Dermis blood vessel endothelial cell (primary cell): ENCODE data around the gene ABCC4. TPM values are rescaled to one million over a fixed set of nuclear protein-coding genes. Genes with fewer than 3 reads are reported as not detected.
"Not testable (repeated sequence)": the region's sequence is repeated elsewhere in the genome, so short reads cannot be mapped to it uniquely, and the experiment has no call there.

ENCODE experiments used
- DNase-seq: peaks from one replicate; pipeline ENCODE4 v3.0.0; 2010
- total RNA-seq: library from RNA; depleted of rRNA; stranded (reverse); fragments of >200 nt; gene quantifications from 2 replicates; pipeline ENCODE4 v1.2.3, GENCODE V29; 2014

The ABCC4 gene
- total RNA-seq, 1 donor from 2014 or later = 6.1 TPM

DNA sequence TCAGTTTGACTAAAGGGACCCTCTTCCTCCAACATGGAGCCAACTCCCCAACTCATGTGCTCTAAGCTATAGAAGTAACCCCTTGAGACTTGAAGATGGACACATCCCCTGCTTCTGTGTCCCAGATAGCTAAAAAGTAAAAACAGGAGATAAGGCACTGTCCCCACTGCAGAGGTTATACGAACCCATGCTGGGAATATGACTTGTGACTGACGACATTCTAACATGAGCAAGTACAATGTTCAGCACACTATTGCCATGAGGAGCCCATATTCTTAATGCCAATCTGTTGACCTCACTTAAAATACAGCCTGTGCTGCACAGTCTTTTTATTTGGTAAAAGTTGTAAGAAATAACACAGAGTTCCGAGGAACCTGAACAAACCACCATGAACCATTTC, 71.4 kb downstream of the ABCC4 start:
- DNase-seq = no peak

DNA sequence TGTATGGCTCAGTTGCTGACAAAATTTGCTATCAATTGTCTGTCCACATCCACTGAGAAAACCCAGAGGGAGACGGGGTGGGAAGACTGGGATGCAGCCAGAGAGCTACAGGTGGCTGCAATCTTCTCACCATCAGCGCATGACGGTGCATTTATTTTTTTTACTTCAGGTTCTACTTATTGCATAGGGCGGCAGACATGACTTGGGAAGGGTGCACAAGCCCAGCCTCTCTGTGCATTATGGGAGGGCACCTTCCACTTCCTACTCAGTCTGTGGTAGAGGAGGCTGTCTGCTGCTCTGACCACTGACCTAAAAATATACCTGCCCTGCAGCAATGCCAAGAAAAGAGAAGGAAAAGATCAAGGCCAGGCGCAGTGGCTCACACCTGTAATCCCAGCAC, 73.1 kb downstream of the ABCC4 start:
- DNase-seq = no peak

DNA sequence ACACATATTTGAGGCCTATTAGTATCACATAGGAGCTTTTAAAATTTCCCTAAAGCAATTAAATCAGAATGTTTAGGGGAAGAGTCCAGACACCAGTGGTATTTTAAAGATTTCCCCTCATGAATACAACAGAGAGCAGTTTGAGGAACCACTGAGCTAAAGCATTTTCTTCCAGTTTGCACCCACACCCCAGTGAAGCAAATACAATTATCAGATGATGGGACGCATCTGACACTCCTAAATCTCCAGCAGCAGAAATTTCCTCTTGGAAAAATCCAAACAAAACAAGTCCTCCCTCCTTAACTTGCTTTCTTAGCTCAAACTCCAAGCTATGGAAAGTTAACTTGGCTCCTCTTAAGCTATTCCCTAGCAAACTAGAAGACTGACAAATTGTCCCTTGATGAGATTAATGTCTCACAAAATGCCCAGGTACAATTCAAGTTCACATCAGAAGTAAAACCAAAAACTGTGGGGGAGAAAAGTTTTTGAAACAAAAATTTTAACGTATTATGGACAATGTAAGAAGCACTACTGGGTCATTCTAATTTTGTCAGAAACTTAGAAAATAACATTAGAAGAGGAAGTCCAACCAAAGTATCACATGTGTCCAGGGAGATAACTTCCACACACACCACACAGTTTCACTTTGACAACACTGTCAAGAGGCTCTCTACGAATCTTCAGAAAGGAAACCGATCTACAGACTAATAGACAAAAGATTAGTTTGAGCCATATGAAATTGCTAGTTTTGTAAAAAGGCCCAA, 74.1 kb downstream of the ABCC4 start:
- DNase-seq = no peak

DNA sequence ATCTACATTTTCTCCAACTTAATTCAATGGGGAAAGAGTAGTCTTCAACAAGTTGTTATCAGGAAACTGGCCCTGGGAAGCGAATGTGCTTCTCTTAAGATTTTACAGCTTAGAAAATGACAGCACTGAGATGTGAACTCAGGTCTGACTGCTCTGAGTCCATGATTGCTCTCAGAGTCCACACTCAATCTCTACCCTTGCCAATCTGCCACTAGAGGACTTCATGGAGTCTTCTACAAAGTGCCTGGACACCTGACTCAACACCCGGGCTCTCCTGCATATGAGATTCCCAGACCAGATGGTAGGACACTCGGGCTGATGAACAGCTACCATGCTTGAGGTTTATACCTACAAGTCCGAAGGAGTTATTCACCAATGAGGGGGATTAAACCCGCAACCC, 74.8 kb downstream of the ABCC4 start:
- DNase-seq = no peak

DNA sequence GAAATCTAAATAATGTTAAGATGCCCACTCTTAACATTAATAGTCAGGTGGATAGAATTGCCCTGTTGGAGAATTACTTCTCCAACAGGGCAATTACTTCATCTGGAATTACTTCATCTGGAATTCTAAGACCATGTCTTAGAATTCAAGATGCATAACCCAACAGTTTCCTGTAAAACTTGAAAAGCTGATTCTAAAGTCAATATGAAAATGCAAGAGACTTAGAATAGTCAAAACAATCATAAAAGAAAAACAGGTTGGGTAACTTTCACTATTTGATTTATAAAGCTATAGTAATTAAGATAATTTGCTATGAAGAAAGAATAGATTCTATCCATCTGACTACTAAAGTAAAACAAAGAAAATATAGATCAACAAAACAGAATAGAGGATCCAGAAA, 75.2 kb downstream of the ABCC4 start:
- no peak for DNase-seq

DNA sequence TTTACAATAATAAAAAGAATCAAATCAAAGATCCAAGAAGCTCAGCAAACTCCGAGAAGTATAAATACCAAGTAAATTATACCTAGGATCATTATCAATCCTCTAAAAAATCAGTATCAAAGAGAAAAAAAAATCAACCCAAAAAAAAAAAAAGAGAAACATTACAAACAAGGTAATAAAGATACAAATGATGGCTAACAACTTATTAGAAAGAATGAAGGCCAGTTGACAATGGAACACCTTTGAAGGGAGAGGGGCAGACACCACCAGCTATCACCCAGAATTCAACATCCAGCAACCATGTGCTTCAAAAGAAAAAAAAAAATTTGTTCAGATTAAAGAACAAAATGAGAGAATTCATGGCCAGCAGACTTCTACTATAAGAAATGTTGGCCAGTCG, 77.2 kb downstream of the ABCC4 start:
- DNase-seq = no peak

DNA sequence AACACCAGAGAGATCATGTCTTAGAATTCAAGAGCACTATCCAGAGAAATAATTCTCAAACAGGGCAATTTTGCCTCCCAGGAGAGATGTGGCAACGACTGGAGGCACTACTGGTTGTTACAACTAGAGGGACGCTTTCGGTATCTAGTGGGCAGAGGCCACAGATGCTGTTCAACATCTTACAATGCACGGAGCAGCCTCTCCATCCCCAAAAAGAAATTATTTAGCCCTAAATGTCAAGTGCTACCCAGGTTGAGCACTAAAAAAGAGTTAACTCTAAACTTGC, 78.6 kb downstream of the ABCC4 start:
- no peak for DNase-seq

DNA sequence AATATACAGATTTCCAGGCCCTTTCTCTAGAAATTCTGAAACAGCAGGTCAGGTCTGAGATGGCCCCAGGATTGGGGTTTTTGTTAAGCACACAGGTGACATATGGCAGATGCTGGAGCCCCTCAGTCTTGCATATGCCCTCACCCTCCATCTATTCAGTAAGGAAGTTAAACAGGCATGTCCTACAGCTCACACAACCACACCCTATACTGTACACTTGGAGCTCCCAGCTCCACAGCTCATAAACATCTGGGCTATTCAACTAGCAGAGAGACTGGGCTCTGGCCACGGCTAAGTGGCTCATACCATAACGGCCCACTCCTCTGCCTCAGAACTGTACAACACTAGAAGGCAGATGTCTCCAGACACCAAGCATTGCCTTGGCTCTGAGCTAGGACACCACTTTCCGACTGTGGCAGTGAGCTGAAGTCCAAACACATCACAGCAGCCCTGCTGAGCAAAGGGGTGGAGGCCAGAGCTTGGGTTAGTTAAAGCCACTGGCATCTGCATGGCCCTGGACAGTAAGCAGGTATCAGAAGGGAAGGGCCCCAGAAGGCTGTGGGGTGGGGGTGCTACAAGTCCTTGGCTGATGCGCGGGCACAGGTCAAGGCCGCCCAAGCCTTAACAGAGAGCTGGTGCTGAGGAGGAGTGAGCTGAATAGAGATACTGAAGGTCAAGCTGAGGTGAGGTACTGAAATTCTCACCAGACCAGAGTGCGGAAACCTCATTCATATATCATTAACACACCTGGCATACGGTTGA, 79.1 kb downstream of the ABCC4 start:
- DNase-seq = no peak

DNA sequence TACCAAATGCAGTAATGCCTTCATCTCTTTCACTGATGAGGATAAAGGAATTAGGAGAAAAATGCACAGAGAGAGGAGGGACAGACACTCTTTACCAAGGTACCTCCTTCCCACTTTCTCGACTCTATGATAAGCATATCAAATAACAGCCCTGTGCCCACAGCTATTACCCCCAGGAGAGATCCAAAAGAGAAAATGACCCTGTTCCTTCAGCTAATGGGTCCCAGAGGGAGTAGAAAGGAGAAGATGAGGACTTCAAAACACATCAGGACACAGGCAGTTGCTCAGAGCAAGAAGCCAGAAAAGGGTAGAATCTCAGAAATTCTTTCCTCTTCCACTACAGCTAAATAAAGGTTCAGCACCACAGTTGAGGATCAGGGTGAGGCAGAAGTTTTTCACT, 80.6 kb downstream of the ABCC4 start:
- DNase-seq = no peak

DNA sequence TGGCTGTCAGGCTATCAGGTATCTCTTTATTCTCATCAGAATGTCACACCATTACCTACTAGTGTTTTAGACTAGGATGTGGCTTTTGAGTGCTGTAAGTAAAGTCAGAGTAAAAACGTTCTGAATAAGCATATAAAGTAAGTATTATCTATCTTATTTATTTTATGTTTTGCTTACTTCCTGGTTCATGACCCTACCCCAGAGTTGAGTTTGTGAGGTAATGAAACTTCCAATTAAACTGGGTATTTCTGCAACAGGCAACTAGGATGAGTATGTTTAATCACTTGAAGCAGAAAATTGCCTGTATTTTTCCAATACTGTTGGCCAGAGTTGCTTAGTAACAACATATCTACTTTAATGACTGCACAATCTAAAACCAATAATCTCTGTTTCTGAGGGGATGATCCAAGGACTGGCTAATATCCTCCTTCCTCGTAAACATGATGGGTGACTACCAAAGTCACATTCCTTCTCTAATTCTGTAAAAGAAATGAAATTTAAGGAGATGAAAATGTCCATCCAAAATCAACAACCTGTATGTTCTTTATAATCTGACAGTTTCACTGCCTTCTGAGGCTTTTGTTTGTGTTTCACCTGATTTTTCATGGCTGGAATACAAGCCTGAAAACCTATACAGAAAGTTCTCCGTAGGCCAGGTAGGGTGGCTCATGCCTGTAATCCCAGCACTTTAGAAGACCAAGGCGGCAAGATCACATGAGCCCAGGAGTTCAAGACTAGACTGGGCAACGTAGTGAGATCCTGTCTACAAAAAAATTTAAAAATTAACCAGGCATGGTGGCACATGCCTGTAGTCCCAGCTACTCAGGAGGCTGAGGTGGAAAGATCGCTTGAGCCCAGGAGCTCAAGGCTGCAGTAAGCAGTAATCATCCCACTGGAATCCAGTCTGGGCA, 83.1 kb downstream of the ABCC4 start:
- DNase-seq = no peak

DNA sequence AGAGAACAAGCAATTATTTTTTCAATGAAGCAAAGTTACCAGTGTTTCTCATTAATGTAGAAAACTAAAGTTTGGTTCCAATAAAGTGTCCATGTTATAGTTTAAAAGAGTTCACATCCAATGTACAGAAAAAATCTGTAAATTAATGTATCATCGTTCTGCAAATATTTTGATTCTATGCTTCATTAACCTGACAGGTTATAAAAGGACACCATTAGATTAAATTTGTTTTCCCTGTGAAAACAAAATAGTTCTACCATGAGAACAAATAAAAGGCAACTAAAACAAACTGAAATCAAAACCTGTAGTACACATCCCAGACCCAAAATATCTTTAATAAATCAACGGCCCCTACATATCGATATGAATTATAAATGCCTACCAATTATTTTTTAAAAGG, 85.1 kb downstream of the ABCC4 start:
- DNase-seq = no peak

DNA sequence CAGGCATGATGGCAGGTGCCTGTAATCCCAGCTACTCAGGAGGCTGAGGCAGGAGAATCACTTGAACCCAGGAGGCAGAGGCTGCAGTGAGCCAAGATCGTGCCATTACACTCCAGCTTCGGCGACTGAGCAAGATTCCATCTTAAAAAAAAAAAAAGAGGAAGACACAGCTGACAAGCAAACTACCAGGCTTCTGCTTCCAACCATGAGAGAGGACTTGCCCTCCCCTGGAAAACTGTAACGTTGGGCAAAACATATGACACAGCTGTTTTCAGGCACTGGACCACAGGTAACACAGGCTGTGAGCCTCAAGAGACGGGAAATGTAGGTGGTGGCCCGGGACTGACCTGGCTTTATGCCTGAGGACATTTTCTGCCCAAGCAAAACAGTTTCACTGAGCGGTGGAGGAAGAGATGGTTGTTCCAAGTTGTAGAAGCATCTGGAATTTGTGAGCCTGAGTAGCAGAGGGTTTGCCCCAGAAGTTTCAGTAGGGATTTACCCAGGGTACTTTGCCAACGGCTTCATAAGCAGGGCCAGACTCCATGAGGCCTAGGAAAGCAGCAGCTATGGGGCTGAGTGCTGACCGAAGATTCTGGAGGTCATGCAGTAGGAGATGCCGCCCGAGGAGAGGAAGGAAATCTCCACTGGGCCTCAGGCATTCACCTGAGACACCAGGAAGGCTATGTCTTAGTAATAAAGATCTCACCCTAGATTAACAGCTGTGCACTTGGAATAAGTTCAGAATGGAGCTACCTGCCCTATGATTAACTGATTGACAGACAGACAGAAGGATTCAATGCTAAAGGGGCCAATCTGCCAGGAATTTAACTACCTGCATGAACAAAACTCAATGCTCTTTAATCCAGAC, 88.0 kb downstream of the ABCC4 start:
- peak; percentile 46 for DNase-seq

DNA sequence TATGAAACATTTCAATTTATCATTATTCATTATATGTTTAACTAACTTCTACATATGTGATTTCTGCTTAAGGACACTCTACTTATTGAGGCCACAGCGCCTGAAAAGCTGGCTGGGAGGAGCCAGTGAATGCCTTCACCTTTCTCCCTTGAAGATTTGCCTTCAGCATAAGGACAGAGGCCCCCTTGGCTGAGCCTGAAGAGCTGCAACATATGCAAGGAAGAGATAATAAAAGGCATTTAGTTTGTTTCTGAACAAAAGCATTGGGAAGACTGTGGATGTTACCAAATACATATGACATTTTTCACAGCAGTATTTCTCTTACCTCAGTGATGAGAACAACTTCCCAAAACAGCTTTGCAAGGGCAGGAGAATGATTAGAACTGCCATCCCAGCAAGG, 92.1 kb downstream of the ABCC4 start:
- no peak for DNase-seq

DNA sequence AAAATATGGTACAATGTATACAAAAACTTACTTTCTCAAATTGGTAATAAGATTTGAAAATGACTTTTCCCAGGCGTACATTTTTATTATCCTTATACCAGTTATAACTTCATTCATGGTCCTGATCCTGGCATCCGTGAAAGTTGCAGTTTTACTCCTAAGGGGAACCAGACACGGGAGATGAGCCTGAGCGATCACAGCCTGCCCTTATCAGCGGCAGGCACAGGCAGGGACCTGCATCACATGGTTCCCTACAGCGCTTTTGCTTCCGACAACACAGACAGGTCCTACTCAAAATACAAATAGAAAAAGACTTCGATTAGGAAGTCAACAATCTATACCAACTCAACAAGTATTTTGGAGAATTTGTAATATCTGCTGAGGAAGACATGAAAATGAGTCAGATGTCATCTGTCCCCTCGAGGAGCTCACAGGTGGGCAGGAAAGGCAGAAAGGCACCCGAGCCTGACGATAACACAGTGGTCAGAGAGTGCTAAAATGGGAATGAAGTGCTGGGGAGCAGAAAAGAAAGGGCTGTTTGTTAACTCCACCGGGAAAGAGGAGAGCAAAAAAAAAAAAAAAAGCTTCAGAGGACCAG, 93.4 kb downstream of the ABCC4 start:
- no peak for DNase-seq

DNA sequence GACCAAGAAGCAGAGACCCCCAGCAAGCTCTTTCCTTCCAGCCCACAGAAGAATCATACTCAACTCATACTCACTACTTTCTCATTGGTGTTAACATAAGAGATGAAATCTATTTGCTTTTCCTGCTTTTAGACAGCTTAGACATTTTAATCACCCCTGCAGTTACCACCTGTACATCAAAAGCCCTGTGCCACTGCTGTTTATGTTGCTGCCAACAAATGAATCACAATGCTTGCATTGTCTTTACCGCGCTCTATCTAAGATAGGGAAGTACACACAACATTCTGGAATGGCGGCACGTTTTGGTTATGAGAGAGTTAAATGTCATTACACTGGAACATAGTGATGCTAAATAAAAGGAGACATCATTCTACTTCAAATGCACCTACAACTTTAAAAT, 95.1 kb downstream of the ABCC4 start:
- DNase-seq = peak; percentile 29

DNA sequence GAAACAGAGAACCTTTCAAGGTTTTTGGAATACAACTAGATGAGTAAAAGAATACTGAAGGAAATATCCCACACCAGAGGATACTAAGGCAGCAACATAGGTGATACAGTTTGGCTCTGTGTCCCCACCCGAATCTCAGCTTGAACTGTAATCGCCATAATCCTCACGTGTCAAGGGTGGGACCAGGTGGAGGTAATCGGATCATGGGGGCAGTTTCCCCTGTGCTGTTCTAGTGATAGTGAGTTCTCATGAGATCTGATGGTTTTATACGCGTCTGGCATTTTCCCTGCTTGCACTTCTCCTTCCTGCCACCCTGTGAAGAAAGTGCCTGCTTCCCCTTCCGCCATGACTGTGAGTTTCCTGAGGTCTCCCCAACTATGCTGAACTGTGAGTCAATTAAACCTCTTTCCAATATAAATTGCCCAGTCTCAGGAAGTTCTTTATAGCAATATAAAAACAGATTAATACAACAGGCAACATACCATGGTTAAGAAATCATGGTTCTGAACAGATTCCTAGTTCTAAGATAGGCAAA, 97.0 kb downstream of the ABCC4 start:
- peak; percentile 63 for DNase-seq

DNA sequence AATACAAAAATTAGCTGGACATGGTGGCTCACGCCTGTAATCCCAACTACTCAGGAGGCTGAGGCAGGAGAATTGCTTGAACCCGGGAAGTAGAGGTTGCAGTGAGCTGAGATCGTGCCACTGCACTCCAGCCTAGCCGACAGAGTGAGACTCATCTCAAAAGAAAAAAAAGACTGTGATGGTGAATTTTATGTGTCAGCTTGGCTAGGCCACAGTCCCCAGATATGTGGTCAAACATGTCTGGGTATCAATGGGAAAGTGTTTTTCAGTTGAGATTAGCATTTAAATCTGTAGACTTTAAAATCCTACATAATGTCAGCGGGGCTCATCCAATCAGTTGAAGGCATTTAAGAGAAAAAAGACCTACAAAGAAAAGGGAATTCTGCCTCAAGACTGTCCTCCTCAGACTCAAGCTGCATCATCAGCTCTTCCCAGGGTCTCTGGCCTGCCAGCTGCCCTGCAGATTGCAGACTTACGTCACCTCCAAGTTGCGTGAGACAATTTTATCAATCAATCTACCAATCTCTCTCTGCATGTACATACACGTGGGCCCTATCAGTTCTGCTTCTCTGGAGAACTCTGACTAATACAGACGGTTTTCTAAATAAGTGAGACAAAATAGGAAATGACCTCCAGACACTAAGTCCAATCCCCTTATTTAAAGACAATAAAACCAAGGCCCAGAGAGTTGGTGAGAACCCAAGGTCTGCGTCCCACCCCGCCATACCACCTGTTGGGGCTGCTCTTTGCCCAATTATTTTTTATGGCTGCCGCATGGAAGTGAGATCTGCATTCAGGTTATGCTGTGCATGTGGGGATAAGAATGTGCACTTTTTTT, 99.2 kb downstream of the ABCC4 start:
- peak; percentile 68 for DNase-seq

DNA sequence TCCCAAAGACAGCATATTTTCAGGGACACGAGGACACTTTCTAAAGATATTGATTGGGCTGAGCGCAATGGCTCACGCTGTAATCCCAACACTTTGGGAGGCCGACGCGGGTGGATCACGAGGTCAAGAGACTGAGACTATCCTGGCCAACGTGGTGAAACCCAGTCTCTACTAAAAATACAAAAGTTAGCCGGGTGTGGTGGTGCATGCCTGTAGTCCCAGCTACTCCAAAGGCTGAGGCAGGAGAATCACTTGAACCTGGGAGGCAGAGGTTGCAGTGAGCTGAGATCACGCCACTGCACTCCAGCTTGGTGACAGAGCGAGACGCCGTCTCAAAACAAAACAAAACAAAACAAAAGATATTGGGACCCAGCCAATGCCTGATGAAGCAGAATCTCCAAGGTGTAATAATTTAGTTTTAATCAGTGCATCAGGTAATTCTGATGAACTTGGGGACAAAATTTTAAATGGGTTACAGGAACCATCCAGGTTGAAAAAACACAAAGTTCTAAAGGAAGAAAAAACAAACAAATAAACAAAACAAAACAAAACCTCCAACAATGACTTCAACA, 100.8 kb downstream of the ABCC4 start:
- DNase-seq = not testable (repeated sequence)

DNA sequence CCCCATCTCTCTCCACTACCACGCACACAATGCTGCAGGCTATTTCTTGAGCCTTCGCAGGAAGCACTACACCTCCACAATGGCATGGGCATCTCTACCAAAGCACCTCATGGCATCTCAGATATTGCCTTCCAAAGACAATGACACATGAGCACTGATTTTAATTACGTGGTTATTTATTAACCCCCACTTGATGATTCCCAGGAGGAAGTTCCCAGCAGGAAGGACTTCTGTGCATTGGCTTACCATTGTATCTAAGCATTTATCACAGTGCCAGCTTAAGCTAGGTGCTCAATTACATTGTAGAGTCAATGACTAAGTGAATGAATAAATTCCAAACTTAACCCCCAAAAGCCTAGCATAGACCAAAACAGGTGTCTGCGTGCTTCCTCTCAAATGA, 101.4 kb downstream of the ABCC4 start:
- no peak for DNase-seq

DNA sequence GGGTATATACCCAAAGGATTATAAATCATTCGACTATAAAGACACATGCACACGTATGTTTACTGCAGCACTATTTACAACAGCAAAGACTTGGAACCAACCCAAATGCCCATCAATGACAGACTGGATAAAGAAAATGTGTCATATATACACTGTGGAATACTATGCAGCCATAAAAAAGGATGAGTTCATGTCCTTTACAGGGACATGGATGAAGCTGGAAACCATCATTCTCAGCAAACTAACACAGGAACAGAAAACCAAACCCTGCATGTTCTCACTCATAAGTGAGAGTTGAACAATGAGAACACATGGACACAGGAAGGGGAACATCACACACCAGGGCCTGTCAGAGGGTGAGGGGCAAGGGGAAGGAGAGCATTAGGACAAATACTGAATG, 102.6 kb downstream of the ABCC4 start:
- not testable (repeated sequence) for DNase-seq
